Suppressor macrophage (primary cell): ENCODE data around the gene MMP14.
"Not testable (repeated sequence)": the region's sequence is repeated elsewhere in the genome, so short reads cannot be mapped to it uniquely, and the experiment has no call there.

Source experiments
- DNase-seq, 4 experiments: peaks; one replicate each; pipeline ENCODE4 v3.0.0-alpha.2; 2020 to 2022

MMP14 gene

DNA sequence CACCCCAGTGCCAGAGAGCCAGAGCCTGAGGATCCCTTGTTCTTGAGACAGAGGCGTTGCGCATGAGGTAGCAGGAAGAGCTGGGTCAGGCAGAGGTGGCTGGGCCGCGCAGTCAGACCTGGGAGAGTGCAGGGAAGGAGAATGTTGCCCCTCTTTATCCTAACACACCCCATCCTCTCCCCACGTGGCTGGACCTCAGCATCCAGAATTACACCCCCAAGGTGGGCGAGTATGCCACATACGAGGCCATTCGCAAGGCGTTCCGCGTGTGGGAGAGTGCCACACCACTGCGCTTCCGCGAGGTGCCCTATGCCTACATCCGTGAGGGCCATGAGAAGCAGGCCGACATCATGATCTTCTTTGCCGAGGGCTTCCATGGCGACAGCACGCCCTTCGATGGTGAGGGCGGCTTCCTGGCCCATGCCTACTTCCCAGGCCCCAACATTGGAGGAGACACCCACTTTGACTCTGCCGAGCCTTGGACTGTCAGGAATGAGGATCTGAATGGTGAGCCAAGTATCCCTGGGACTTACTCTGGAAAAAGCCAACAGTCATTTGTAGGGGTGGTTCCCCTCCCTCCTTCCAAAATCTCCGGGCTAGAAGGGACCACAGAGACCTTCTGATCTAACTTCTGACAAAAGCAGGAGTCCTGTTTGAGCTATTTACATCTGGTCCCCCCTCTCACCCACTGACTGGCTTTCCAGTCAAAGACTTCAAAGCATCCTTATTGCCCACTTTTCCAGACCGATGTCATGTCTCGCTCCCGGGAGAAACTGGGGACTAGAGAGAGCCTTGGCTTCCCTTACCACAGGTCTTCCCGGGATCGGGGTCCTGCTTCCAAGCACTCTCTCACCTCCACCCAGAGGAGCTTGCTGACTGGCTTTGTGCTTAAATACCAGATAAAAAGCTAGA lies 6.1 kb downstream of the MMP14 start:
- no peak for DNase-seq

DNA sequence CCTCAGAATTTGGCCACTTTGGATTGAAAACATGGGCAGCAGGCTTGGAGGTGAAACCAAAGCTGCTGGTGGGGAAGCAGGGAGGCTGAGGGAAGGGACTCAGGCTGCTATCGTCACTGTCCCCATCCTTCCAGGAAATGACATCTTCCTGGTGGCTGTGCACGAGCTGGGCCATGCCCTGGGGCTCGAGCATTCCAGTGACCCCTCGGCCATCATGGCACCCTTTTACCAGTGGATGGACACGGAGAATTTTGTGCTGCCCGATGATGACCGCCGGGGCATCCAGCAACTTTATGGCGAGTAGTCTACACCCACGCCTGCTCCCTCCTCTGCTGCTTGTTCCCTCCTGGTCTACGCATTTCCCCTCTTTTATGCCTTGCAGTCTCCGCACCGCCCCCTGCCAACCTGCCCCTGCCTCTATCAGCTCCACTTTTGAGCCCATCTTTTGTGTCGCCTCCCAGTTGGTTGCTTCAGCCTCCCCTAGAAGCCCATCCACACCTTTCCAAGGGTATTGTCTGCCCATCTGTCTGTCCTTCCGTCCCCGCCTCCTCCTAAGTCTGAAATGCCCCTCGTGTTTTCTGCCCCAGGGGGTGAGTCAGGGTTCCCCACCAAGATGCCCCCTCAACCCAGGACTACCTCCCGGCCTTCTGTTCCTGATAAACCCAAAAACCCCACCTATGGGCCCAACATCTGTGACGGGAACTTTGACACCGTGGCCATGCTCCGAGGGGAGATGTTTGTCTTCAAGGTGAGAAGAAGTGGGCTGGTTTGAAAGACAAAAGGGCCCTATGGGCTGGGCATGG lies 6.9 kb downstream of the MMP14 start:
- no peak for DNase-seq

DNA sequence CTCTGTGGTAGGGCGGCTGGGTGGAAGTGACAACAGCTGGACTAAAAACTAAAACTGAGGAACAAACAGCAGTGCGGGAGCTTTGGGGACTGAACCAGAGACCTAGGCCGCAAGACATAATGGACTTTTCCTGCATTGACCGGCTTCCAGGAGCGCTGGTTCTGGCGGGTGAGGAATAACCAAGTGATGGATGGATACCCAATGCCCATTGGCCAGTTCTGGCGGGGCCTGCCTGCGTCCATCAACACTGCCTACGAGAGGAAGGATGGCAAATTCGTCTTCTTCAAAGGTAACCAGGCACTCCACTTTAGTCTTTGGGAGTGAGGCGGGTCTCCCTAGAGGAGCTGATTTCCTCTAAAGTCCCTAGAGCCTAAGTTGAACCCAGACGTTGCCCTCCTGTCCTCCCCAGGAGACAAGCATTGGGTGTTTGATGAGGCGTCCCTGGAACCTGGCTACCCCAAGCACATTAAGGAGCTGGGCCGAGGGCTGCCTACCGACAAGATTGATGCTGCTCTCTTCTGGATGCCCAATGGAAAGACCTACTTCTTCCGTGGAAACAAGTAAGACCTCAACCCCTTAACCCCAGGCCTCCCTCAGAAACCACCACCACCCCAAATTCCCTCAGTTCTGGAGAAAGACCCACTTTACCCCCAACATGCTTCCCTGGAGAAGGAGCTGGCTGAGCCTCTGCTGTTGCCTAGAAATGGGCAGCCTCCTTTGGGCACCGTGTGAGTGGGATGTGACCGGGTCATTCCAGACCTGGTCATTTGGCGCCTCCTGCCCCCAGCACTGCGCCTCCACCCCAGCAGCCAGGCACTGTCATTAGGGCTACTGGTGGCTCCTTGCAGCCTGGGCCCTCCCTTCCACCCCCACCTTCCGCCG lies 8.1 kb downstream of the MMP14 start:
- no peak for DNase-seq

DNA sequence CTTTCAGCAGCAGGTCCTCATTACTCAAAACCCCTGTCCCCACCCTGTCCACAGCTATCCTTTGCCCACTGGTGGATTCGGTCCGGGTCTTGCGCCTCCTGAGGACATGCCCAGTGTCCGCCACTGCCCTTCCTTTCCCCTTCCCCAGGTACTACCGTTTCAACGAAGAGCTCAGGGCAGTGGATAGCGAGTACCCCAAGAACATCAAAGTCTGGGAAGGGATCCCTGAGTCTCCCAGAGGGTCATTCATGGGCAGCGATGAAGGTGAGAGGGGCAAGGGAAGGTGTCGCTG lies 8.7 kb downstream of the MMP14 start:
- DNase-seq, result no peak

DNA sequence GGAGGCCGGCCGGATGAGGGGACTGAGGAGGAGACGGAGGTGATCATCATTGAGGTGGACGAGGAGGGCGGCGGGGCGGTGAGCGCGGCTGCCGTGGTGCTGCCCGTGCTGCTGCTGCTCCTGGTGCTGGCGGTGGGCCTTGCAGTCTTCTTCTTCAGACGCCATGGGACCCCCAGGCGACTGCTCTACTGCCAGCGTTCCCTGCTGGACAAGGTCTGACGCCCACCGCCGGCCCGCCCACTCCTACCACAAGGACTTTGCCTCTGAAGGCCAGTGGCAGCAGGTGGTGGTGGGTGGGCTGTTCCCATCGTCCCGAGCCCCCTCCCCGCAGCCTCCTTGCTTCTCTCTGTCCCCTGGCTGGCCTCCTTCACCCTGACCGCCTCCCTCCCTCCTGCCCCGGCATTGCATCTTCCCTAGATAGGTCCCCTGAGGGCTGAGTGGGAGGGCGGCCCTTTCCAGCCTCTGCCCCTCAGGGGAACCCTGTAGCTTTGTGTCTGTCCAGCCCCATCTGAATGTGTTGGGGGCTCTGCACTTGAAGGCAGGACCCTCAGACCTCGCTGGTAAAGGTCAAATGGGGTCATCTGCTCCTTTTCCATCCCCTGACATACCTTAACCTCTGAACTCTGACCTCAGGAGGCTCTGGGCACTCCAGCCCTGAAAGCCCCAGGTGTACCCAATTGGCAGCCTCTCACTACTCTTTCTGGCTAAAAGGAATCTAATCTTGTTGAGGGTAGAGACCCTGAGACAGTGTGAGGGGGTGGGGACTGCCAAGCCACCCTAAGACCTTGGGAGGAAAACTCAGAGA lies 9.6 kb downstream of the MMP14 start:
- no peak for DNase-seq

DNA sequence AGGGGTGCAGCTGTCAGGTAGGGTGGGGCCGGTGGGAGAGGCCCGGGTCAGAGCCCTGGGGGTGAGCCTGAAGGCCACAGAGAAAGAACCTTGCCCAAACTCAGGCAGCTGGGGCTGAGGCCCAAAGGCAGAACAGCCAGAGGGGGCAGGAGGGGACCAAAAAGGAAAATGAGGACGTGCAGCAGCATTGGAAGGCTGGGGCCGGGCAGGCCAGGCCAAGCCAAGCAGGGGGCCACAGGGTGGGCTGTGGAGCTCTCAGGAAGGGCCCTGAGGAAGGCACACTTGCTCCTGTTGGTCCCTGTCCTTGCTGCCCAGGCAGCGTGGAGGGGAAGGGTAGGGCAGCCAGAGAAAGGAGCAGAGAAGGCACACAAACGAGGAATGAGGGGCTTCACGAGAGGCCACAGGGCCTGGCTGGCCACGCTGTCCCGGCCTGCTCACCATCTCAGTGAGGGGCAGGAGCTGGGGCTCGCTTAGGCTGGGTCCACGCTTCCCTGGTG lies 10.5 kb downstream of the MMP14 start:
- no peak for DNase-seq

DNA sequence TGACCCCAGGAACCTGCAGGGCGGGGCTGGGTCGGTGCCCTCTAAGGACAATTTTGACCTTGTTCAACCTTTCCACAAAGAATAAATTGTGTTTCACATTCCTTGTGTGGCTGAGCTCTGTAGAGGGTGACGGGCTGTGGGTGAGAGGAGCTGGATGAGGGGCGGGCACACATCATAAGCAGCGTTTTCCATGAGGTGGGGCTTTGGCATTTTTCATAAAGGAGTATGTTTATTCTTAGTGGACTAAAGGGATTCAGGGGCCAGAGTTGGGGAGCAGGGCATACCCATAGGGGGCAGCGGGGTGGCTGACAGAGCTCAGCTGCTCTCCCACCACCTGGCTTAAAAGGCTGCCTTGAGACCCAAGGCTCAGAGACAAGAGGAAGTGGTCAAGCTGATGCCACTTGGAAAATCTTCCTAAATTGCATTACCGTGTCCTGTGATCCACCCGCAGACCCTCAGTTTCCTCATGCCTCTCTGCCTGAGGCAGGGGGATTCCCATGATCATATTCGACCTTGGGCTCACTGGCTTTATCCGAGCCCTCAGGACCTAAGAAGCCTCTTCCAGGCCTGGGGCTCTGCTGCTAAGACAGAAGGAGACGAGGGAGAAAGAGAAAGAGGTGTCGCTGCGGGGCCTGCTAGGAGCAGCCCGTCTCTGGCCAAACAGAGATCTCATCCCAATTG lies 11.4 kb downstream of the MMP14 start:
- peak; percentile 66 to 87 (median 81) for DNase-seq

DNA sequence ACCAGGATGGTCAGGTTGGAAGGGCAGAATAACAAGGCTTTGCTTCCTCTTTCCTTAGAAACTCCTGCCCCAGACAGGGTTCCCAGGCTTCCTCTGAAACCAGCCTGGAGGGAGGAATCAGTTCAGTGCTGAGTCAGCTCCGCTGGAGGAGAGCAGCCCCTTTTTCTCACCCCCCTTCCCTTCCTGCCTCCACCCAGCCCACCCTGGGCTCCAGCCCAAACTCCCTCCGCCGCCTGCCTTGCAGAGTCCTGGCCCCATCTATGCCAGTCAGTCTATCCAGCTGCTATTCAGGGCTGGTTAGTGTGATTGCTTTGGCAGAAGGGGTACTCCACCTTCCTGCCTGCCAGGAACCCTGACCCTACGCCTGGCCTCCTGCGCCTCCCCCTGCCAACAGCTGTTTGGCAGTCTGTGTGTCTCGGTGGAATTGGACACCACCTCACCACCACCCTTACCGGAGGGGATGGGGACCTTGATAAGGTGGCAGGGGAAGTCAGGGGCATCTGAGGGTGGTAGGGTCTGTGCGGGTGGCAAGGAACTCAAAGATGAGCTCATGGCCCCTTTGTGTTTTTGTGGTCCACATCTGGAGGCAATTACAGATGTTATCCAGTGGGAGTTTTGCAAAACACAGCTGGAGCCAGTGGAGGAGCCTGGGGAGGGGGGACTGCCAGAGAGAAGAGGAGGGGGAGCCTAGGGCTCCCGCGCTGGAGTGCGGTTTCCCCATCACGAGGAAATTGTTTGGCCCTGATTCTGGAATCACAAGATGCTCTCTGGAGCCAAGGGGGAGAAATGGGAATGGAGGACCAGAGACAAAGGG lies 12.2 kb downstream of the MMP14 start:
- peak in 3 of 4 experiments; percentile 64 to 72 (median 68) for DNase-seq

DNA sequence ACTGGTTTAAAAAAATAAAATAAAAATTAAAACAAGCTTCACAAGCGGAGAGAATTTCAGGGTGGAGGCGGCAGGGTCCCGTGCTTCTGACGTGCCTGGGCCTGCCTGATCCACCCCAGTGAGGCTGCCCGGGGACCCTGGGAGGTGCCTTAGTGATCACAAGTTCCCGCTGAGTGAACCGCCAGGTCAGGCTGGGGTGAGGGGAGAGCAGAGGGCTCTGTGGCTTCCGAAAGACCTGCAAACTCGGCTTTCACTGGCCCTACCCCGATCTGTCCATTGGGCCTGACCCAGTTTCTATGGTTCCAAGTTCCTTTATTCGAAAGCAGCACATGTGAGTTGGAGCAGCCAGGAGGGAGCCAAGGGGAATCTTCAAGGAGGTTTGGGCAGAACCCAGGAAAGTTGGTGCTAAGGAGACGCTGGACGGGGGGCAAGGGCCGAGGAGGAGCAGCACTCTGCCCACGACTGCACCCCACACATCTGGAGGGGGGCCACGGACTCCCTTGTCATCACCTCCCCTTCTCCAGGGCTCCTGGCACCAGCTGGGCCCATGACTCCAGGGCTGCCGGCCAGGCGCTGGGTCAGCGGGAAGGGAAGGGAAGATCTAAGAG lies 12.9 kb downstream of the MMP14 start:
- no peak for DNase-seq

DNA sequence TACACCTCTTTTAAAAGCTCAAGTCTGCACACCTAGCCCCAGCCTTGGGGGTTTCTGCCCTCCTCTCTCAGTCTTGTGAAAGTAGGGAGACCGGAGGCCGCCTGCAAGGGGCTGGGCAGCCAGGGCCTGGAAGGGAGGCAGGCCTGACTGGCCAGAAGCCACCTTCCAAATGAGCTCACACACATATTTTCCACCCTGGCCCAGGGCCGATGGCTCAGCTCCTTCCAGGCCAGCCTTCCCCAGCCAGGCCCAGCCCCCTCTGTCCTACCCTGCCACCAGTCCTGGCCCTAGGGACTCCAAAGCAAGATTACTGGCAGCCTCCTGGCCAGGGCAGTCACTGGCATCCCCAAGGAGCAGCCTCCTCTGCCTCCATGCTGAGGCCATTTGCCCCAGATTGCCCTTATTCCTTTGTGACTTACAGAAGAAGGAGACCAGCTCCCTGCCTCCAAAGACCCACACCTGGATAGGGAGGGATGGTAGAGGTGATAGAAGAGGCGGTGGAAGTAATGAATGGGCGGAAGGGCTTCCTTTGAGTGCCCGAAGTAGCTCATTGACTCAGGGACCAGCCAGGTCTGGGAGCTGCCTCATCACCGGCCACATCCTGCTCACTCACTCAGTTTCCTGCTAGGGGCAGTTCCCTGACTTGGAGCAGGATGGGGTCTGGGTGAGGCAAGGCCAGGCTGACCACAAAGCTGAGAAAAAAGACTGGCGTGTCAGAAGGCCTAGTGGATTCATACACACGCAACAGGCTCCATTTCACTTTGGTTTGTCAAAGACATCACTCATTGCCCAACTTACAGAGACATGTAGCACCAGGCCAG lies 14.8 kb downstream of the MMP14 start:
- DNase-seq, result peak; percentile 71 to 91 (median 79)

DNA sequence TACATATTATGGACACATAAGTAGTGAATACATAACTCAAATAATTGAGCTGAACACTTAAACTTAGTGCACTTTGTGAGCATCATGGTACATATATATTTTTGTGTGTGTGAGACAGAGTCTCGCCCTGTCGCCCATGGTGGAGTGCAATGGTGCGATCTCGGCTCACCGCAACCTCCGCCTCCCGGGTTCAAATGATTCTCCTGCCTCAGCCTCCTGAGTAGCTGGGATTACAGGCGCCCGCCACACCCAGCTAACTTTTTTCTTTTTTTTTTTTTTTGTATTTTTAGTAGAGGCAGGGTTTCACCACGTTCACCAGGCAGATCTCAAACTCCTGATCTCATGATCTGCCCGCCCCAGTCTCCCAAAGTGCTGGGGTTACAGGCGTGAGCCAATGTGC lies 15.8 kb downstream of the MMP14 start:
- not testable (repeated sequence) for DNase-seq

DNA sequence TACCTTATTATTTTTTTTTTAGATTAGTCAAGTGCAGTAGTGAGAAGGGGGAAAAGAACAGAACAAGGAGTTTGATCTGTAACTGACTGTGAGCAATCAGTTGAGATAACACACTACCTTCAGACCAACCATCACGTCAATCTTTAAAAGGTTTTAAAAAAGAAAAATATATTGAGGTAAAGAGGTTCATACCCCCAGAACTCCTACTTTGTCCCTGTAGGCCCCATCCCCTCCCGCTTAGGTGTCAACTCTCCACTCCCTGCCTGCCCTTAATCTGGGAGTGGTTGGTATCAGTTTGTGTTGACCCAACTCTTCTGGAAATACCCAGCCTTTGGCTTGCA lies 16.2 kb downstream of the MMP14 start:
- no peak for DNase-seq

DNA sequence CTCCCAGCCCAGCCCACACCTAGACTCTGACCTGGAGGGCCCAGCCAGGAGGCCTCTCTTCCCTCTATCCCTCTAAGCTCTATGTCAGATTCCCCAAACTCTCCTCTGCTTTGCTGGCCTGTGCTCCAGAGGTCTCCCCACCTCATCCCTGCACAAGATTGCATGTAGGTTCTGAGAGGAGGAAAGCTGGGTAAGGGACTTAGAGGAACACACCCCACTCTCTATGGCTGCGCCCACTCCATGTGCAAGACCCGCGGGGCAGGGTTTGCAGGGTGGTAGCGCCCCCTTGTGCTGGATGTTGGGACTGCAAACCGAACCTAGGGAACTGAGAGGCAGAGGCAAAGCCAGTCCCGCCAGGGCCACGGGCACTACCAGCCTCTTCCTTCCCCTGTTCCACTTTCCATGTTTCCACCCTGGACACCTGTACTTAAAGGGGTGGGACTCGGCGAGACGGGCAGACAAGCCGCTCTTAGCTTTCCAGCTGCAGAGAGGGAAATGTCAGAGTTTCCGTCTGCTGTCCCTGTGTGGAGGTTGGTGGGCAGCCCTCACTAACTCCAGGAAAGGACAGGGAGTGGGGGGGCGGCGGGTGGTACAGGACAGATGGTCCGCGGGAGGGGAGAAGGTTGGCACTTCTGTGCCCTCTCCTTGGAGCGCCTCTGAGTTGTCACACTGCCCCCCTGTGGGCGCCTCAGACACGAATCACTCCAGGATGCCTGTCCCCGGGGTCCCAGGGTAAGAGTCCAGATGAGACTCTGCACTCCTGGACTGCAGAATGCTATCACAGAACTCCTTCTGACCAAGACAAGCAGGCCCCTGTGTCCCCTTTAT lies 16.8 kb downstream of the MMP14 start:
- DNase-seq, result peak; percentile 87 to 95 (median 92)

DNA sequence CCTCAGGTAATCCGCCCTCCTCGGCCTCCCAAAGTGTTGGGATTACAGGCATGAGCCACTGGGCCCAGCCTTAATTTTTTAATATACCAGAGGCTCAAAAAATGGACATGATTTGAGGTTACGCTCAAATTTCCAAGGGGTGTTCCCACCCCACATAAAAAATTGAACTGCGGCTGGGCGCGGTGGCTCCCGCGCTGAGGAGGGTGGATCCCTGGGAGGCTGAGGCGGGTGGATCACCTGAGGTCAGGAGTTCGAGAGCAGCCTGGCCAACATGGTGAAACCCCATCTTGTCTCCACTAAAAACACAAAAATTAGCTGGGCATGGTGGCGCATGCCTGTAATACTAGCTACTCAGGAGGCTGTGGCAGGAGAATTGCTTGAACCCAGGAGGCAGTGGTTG lies 17.9 kb downstream of the MMP14 start:
- DNase-seq, result not testable (repeated sequence)

DNA sequence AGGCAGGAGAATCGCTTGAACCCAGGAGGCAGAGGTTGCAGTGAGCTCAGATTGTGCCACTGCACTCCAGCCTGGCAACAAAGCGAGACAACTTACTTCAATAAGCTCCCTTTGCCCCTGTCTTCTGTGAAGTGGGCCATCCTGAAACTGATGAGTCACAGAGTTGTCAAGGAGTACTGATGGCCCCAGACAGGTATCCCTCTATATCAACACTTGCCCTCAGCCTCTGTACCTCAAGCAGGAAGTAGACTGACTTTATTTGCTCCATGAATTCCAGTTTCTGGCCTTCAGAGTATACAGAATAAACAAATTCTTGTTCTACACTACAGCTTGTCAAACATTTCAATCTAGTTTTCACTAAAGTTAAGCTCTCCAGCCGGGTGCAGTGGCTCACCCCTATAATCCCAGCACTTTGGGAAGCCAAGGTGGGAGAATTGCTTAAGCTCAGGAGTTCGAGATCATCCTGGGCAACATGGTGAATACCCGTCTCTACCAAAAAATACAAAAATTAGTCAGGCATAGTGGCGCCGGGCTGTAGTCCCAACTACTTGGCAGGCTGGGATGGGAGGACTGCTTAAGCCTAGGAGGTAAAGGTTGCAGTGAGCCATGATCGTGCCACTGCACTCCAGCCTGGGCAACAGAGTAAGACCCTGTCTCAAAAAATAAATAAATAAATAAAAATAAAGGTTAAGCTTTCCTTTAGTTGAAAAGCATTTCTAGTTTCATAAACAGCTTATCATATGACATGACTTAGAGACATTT lies 18.8 kb downstream of the MMP14 start:
- no peak for DNase-seq

DNA sequence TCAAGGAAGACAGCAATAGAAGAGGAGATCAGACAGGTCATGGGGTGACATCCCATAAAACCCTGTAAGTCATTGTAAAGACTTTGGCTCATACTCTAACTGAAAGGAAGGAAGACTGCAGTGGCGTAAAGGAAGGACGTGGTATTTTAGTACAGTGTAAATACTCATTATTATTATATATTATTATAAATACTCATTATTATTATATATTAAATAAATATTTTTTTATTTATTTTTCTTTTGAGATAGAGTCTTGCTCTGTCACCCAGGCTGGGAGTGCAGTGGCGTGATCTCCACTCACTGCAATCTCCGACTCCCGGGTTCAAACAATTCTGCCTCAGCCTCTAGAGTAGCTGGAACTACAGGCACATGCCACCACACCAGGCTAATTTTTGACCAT lies 20.0 kb downstream of the MMP14 start:
- DNase-seq, result no peak

DNA sequence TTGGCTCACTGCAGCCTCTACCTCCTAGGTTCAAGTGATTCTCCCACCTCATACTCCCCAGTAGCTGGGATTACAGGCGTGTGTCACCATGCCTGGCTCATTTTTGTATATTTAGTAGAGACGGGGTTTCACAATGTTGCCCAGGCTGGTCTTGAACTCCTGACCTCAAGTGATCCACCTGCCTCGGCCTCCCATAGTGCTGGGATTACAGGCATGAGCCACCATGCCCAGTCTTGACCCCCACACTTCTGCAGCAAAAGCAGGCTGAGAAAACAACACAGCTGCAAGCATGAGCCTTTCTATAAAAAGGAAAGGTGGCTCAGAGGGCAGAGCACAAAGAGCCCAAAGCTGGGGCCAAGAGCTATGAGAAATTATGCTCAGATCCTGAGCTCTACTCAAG lies 24.0 kb downstream of the MMP14 start:
- DNase-seq, result not testable (repeated sequence)
